AG09319 (cell line): ENCODE results near the gene MRPL10.

ENCODE experiments used
- DNase-seq: peaks from one replicate; pipeline ENCODE4 v3.0.0-alpha.2; 2010; ENCODE audit warnings: low read depth; ENCODE audit errors: extremely low read depth
- TF ChIP-seq, protein P1 (sequence below): IDR thresholded peaks from 2 replicates; pipeline ENCODE4 v1.5.1; 2011; ENCODE audit warnings: low read depth, mild to moderate bottlenecking, inconsistent platforms, low read length, moderate library complexity

MRPL10 gene

GRCh38 chr17:47869114-47869513, 37.8 kb upstream of the MRPL10 start:
- TF ChIP-seq, protein P1, sequence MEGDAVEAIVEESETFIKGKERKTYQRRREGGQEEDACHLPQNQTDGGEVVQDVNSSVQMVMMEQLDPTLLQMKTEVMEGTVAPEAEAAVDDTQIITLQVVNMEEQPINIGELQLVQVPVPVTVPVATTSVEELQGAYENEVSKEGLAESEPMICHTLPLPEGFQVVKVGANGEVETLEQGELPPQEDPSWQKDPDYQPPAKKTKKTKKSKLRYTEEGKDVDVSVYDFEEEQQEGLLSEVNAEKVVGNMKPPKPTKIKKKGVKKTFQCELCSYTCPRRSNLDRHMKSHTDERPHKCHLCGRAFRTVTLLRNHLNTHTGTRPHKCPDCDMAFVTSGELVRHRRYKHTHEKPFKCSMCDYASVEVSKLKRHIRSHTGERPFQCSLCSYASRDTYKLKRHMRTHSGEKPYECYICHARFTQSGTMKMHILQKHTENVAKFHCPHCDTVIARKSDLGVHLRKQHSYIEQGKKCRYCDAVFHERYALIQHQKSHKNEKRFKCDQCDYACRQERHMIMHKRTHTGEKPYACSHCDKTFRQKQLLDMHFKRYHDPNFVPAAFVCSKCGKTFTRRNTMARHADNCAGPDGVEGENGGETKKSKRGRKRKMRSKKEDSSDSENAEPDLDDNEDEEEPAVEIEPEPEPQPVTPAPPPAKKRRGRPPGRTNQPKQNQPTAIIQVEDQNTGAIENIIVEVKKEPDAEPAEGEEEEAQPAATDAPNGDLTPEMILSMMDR = no peak
- DNase-seq = no peak

- TF ChIP-seq, protein P1 = no peak
- no peak for DNase-seq
These were observed 36.6 kb upstream of the MRPL10 start for GRCh38 chr17:47867813-47868533.

GRCh38 chr17:47866941-47867340, 35.6 kb upstream of the MRPL10 start:
- no peak for DNase-seq
- TF ChIP-seq, protein P1 = no peak

DNA sequence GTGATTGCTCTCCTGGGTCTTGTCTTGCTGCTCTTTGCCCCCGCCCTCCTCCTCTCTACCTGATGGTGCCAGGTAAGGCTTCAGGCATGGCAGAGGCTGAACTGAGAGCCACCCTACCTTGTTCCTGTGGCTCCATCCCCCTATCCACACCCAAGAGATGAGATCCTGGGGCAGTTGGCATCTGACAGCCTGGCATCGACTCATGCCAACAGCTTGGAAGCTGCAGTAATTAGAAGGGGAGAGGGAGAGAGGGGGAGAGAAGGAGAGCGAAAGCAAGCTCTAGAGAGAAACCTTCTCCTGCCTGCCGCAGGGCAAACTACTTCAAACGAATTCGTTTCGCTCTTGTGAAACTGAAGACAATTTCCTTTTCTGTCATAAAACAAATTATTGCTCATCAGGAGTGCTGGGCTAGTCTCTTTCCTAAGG, 33.5 kb upstream of the MRPL10 start:
- TF ChIP-seq, protein P1 = no peak
- no peak for DNase-seq

- DNase-seq = peak; percentile 16
- TF ChIP-seq, protein P1 = no peak
These were observed 31.5 kb upstream of the MRPL10 start for GRCh38 chr17:47862621-47863440.

GRCh38 chr17:47860386-47860785, 29.0 kb upstream of the MRPL10 start:
- DNase-seq = no peak
- TF ChIP-seq, protein P1 = no peak
